Middle frontal gyrus (tissue), 1 donor: ENCODE measurements around the gene CCDC90B.
"Not testable (repeated sequence)": the region's sequence is repeated elsewhere in the genome, so short reads cannot be mapped to it uniquely, and the experiment has no call there.

Experiments
- DNase-seq: peaks from one replicate; pipeline ENCODE4 v3.0.0-alpha.2; 2015; ENCODE audit warnings: low spot score; ENCODE audit errors: extremely low spot score

CCDC90B gene

DNA sequence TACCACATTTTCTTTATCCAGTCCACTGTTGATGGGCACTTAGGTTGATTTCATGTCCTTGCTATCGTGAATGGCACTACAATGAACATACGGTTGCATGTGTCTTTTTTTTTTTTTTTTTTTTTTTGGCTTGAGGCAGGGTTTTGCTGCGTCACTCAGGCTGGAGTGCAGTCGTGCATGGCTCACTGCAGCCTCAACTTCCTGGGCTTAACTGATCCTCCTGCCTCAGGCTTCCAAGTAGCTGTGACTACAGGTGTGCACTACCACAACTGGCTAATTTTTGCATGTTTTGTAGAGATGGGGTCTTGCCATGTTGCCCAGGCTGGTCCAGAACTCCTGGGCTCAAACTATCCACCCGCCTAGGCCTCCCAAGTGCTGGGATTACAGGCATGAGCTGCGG lies 1.5 kb upstream of the CCDC90B start:
- DNase-seq, result no peak

DNA sequence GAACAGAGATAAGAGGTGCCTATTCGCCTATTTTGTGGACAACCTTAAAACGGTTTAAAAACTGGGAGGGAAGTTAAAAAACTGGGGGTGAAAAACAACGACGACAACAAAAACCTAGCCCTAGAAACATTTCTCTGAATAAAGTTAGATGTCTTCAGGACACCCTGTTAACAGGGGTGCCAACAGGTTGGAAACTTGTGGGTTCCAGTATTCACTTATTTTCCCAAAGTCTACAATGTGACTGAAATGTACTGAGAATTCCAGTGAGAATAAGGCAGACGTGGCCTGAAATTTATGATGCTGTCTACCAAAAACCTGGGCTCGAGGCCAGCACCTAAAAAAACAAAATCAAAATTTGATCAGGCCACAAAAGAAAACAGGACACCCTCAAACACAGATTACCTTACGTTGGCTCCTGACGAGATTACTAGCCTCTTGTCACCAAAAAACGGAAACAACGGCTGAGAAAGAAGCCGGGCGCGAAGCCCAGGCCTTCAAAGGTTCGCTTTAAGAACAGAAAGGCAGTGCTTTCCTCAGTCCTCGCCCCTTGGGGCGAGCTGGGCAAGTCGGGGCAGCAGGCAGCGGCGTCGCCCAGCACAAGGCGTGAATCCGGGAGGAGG lies 906 bp downstream of the CCDC90B start:
- no peak for DNase-seq

DNA sequence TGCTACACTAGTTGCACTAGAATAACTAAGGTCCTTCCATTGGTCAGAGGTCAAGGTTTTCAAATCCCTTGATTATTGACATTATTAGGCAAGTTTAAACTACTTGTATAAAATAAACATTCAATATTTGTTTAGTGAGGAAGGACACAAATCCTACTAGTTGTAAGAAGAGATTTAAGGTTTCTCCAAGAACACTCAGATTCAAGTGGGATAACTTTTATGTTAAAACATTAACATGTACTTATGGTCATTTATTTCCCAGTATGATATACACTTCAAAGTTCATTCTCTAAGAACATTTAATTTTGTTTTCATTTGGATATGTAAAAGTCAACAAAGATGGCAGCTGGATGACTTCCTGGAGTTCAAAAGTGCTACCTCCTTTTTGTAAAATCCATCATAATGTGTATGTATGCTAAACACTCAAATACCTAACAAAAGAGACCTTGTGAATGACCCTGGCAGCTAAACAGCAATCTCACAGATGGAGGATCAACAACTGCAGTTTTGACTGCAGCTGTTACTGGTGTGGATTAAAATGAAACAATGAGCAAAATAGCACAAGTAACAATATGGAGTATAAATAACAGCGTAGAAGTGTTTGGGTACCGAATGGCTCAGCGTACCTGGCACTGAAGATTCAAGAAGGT lies 1.5 kb downstream of the CCDC90B start:
- no peak for DNase-seq

- DNase-seq, result no peak
These were observed 4.0 kb downstream of the CCDC90B start for GRCh38 chr11:83282084-83282716.

DNA sequence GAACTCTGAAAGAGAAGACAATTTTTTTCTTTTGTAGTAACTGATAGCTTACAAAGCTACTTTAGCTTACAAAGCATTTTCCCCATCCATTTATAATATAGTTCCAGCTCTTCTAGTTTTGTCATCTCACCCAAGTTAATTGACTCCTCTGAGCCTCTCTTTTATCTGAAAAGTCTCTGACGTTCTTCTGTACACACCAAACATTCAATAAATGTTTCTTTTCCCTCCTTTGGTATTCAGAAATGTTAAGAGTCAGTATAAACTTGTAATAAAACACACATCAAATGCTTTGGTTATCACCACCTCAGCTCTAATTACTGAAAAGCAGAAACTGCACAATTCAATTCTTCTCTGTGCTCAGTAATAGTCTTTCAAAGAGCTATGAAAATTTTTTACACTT lies 5.9 kb downstream of the CCDC90B start:
- DNase-seq, result no peak

GRCh38 chr11:83278351-83278750 lies 7.8 kb downstream of the CCDC90B start:
- DNase-seq, result no peak

DNA sequence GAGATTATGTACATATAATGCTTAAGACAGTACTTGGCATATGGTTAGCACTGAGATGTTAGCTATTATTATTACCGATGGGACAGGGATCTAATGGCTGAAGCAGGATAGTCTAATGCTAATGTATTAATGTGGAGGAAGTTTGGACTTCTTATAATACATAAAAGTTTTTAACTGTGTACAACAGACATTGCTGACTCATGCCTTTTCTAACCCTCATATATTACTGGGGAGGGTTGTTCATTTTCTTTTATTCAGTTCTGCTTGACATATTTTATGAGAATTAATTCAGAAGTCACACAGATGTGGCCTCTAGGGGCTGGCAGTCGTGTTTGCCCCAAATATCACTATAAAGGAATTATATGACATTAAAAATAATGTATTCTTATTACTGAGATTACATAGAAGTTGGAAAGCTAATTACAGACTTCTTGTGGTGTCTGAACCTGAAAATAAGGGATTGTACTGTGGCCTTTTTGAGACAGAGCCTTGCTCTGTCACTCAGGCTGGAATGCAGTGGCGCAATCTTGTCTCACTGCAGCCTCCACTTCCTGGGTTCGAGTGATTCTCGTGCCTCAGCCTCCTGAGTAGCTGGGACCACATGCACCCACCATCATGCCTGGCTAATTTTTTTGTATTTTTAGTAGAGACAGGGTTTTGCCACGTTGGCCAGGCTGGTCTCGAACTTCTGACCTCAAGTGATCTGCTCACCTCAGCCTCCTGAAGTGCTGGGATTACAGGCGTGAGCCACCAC lies 10.1 kb downstream of the CCDC90B start:
- no peak for DNase-seq

GRCh38 chr11:83272627-83273026 lies 13.5 kb downstream of the CCDC90B start:
- no peak for DNase-seq

DNA sequence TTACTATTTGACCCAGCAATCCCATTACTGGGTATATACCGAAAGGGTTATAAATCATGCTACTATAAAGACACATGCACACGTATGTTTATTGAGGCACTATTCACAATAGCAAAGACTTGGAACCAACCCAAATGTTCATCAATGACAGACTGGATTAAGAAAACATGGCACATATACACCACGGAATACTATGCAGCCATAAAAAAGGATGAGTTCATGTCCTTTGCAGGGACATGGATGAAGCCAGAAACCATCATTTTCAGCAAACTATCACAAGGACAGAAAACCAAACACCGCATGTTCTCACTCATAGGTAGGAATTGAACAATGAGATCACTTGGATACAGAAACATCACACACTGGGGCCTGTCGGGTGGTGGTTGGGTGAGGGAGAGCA lies 14.4 kb downstream of the CCDC90B start:
- DNase-seq, result not testable (repeated sequence)

GRCh38 chr11:83269080-83269479 lies 17.1 kb downstream of the CCDC90B start:
- not testable (repeated sequence) for DNase-seq

DNA sequence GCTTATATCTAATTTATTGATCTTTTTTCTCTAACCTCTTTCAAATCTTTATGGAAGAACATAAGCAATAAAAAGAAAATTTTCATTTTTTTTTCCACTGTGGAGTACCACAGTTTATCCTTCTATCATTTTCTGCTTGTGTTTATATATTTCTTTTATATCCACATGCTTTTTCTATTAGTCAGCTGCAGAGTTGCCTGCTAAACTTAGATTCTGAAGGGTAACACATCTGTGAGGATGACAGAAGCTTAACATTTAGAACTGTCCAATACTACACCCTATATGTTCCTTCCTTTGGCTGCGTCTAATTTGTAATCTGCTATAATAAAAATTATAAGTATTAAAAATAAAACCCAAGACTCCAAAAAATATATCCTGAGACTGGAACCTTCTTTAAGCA lies 20.8 kb downstream of the CCDC90B start:
- no peak for DNase-seq

- no peak for DNase-seq
These were observed 26.6 kb downstream of the CCDC90B start for GRCh38 chr11:83259559-83259958.

GRCh38 chr11:83257761-83258168 lies 28.4 kb downstream of the CCDC90B start:
- no peak for DNase-seq

- DNase-seq, result no peak
These were observed 29.4 kb downstream of the CCDC90B start for GRCh38 chr11:83256602-83257340.

DNA sequence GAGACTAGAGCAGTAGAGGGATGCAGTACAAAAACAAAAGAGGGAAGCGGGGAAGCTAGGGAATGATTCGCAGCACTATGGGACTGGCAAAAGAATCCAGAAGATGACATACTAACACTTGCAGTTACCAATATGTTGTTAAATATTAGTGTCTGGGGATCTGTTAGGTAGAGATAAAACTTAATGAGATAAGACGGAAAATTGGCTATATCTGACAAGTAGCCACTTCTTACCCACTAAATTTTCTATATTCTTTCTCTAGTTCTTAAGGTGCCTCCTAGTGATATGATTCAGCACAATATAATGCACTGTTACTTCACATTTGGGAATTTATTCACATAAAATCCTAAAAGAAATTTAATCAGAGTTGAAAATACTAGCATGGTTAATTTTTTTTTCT lies 30.8 kb downstream of the CCDC90B start:
- no peak for DNase-seq

GRCh38 chr11:83252941-83253340 lies 33.2 kb downstream of the CCDC90B start:
- DNase-seq, result no peak

GRCh38 chr11:83252266-83252665 lies 33.9 kb downstream of the CCDC90B start:
- DNase-seq, result no peak

DNA sequence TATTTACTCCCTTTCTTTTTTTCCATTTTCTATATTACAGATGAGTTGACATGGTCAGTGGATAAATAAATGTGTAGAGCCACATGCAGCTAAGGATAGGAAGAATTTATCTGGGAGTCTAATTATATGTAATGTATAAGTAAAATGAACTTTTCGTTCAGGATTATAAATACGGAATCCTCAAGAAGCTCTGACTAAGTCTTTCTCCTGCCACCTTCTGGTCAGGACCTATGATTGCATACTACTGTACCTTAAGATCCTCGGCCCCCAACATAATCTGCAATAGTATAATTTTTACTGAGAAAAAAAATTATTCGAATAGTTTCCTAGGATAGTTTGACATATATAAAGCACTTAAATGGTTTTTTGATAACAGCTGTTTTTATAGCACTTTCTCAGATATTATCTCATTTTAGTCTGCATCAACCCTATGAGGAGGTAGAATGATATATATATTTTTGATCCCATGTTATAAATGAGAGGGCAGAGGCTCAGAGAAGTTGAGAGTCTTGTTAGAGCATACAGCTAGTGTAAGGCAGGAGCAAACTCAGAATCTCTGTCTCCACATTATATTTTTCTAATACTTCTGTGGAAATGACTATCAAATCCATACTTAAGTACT lies 36.1 kb downstream of the CCDC90B start:
- peak; percentile 33 for DNase-seq

DNA sequence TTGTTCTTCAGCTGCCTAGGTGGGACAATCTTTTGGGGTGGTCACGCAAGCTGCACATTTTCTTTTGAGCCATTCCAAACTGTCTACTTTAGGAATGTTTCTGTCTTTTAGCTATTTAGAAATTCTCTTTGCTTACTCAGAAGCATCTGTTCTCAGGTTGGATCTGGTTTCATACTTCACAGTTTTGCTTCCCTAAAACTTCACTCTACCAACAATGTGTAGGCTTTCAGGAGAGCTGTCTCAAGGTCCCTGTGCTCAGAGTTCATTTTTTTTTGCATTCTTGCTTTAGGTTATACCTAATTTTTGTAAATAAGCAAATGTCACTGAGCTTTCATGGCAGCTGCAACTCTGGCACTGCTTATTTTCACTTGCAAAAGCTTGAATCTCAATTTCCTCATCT lies 36.7 kb downstream of the CCDC90B start:
- no peak for DNase-seq

DNA sequence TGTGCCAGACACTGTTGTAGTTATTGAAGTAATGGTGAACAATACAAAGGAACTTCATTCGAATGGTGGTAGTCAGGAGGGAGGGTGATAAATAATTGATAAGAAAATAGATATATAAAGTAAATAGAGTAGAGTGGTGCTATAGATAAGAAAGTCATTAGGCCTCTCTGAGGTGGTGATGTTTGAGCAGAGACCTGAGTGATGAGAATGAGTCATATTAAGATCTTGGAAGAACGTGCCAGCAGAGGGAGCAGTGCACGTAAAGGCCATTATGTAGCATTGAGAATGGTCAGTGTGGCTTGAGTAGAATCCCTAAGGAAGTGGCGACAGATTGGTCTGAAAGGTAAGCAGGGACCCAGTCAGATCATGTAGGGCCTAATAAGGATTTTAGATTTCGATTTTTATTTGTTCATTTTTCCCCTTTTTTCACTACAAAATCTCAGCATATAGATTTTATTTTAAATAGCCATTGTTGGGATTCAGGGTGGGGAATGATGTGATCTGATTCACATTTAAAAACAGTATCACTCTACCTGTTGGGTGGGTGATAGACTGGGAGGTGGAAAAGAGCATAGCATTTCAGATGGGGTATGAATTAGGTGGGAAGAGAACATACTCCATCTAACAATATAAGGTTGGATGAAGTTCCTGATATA lies 44.7 kb downstream of the CCDC90B start:
- no peak for DNase-seq
